WERI-Rb-1 (cell line): ENCODE results near the gene ANXA9.

Experiments
- DNase-seq: peaks from one replicate; pipeline ENCODE4 v3.0.0-alpha.2; 2020
- H3K27ac ChIP-seq: fragments of 250-450 bp; sonication (Bioruptor Pico); 2 replicates; pipeline ENCODE4 v1.5.1; 2020; ENCODE audit warnings: mild to moderate bottlenecking, moderate library complexity
- H3K27me3 ChIP-seq: fragments of 250-450 bp; sonication (Bioruptor Pico); 2 replicates; pipeline ENCODE4 v1.5.1; 2021; ENCODE audit warnings: mild to moderate bottlenecking, low read depth, moderate library complexity; ENCODE audit not compliant: insufficient read depth, severe bottlenecking
- H3K36me3 ChIP-seq: fragments of 250-450 bp; sonication (Bioruptor Pico); 2 replicates; pipeline ENCODE4 v1.5.1; 2020; ENCODE audit warnings: mild to moderate bottlenecking, moderate library complexity
- H3K4me3 ChIP-seq: 2 replicates; pipeline ENCODE4 v1.5.1; 2011; ENCODE audit warnings: low read depth, mild to moderate bottlenecking, control low read depth, low read length
- H3K9me3 ChIP-seq: fragments of 250-450 bp; sonication (Bioruptor Pico); 2 replicates; pipeline ENCODE4 v1.5.1; 2021; ENCODE audit warnings: mild to moderate bottlenecking, moderate library complexity; ENCODE audit not compliant: severe bottlenecking
- CTCF ChIP-seq: IDR thresholded peaks from 2 replicates; pipeline ENCODE4 v1.5.1; 2011; ENCODE audit warnings: low read depth, mild to moderate bottlenecking, control low read depth, inconsistent platforms, low read length

Gene ANXA9

GRCh38 chr1:150999051-150999674, 17.1 kb downstream of the ANXA9 start:
- no peak for DNase-seq
- no peak for TF ChIP-seq CTCF
- H3K36me3 ChIP-seq, result peaks cover 44% of the 10 kb centered on the region
- H3K9me3 ChIP-seq, result no peaks in the 10 kb centered on the region
- H3K4me3 ChIP-seq, result no peak overlapping the region
- no peaks in the 10 kb centered on the region for H3K27me3 ChIP-seq
- no peak overlapping the region for H3K27ac ChIP-seq

- Histone ChIP-seq H3K4me3 (no peak overlapping the region), H3K36me3 (peaks cover 44% of the 10 kb centered on the region), H3K27me3 (no peaks in the 10 kb centered on the region), H3K9me3 (no peaks in the 10 kb centered on the region), H3K27ac (no peak overlapping the region)
- DNase-seq, result no peak
- no peak for TF ChIP-seq CTCF
These were observed 17.8 kb downstream of the ANXA9 start for GRCh38 chr1:150999926-151000325.

GRCh38 chr1:151000408-151000807, 18.3 kb downstream of the ANXA9 start:
- Histone ChIP-seq H3K27me3 (no peaks in the 10 kb centered on the region), H3K27ac (no peak overlapping the region), H3K4me3 (no peak overlapping the region), H3K36me3 (peaks cover 44% of the 10 kb centered on the region), H3K9me3 (no peaks in the 10 kb centered on the region)
- no peak for TF ChIP-seq CTCF
- DNase-seq, result no peak

GRCh38 chr1:151001602-151002001, 19.5 kb downstream of the ANXA9 start:
- no peak overlapping the region for H3K27ac ChIP-seq
- H3K36me3 ChIP-seq, result peaks cover 42% of the 10 kb centered on the region
- H3K9me3 ChIP-seq, result no peaks in the 10 kb centered on the region
- no peak overlapping the region for H3K4me3 ChIP-seq
- DNase-seq, result no peak
- no peaks in the 10 kb centered on the region for H3K27me3 ChIP-seq
- TF ChIP-seq CTCF, result no peak

GRCh38 chr1:151002051-151002450, 20.0 kb downstream of the ANXA9 start:
- H3K27ac ChIP-seq, result no peak overlapping the region

More at GRCh38 chr1:151002051-151002450, 20.0 kb downstream of the ANXA9 start:
- no peaks in the 10 kb centered on the region for H3K9me3 ChIP-seq
- DNase-seq, result no peak
- no peak overlapping the region for H3K4me3 ChIP-seq
- no peaks in the 10 kb centered on the region for H3K27me3 ChIP-seq
- H3K36me3 ChIP-seq, result peaks cover 38% of the 10 kb centered on the region
- no peak for TF ChIP-seq CTCF
